Measurements from ENCODE around the gene MED9. TPM values are rescaled to one million over a fixed set of nuclear protein-coding genes. Genes with fewer than 3 reads are reported as not detected.

MED9 gene
- total RNA-seq, 1 experiment from 2014 or later: 6.4 TPM

GRCh38 chr17:17491031-17491471 is 14.3 kb downstream of the MED9 start:
- no peak for DNase-seq (ENCODE audit: low spot score)

GRCh38 chr17:17491546-17491988 is 14.8 kb downstream of the MED9 start:
- DNase-seq (ENCODE audit: low spot score): no peak

GRCh38 chr17:17492085-17492484 is 15.3 kb downstream of the MED9 start:
- no peak for DNase-seq (ENCODE audit: low spot score)

- DNase-seq (ENCODE audit: low spot score): no peak
Observed at GRCh38 chr17:17492571-17492970, 15.8 kb downstream of the MED9 start.

- no peak for DNase-seq (ENCODE audit: low spot score)
Observed at GRCh38 chr17:17493249-17493985, 16.6 kb downstream of the MED9 start.

GRCh38 chr17:17493986-17494466 is 17.2 kb downstream of the MED9 start:
- no peak for DNase-seq (ENCODE audit: low spot score)

- DNase-seq (ENCODE audit: low spot score): no peak
Observed at GRCh38 chr17:17494499-17494869, 17.7 kb downstream of the MED9 start.

- DNase-seq (ENCODE audit: low spot score): no peak
Observed at GRCh38 chr17:17494870-17495535, 18.2 kb downstream of the MED9 start.

- DNase-seq (ENCODE audit: low spot score): no peak
Observed at GRCh38 chr17:17495536-17496188, 18.9 kb downstream of the MED9 start.

GRCh38 chr17:17496189-17497064 is 19.6 kb downstream of the MED9 start, which contains the start of gene RASD1:
RASD1 (minus strand) TSS chr17:17496395; CDS start chr17:17496181, 214 bp downstream.
- peak; percentile 54 for DNase-seq (ENCODE audit: low spot score)

- DNase-seq (ENCODE audit: low spot score): no peak
Observed at GRCh38 chr17:17497065-17497844, 20.5 kb downstream of the MED9 start.

GRCh38 chr17:17497845-17498520 is 21.2 kb downstream of the MED9 start:
- DNase-seq (ENCODE audit: low spot score): no peak

- no peak for DNase-seq (ENCODE audit: low spot score)
Observed at GRCh38 chr17:17498606-17499301, 22.0 kb downstream of the MED9 start.

- no peak for DNase-seq (ENCODE audit: low spot score)
Observed at GRCh38 chr17:17499402-17500145, 22.8 kb downstream of the MED9 start.

GRCh38 chr17:17500999-17501605 is 24.3 kb downstream of the MED9 start:
- no peak for DNase-seq (ENCODE audit: low spot score)

- no peak for DNase-seq (ENCODE audit: low spot score)
Observed at GRCh38 chr17:17502741-17503565, 26.2 kb downstream of the MED9 start.

- no peak for DNase-seq (ENCODE audit: low spot score)
Observed at GRCh38 chr17:17503566-17504130, 26.8 kb downstream of the MED9 start.

Measured in A172 (cell line).